ENCODE results near the gene TENM3. TPM values are rescaled to one million over a fixed set of nuclear protein-coding genes. Genes with fewer than 3 reads are reported as not detected.

The TENM3 gene
- total RNA-seq, 4 donors from 2014 or later = 0.64 to 5.5 (median 2.1) TPM

- no peaks in the 10 kb centered on the region for H3K27me3 ChIP-seq
- H3K36me3 ChIP-seq = no peaks in the 10 kb centered on the region
- no peaks in the 10 kb centered on the region for H3K9me3 ChIP-seq
- TF ChIP-seq POLR2A (IDR thresholded peaks at IDR 0.05) (no peak), CTCF (IDR thresholded peaks at IDR 0.05) (no peak)
- H3K4me3 ChIP-seq = no peak overlapping the region
- intact Hi-C loops (cut with DNase I) = no loop called here
- WGBS, 2 donors = 37 to 38% methylated on average over 4 of the region's 4 CpGs
- H3K4me1 ChIP-seq = peaks cover 0 to 17% (median 0%) of the 10 kb centered on the region in 3 donors
- H3K27ac ChIP-seq = no peak overlapping the region
- DNase-seq = no peak
Measured at GRCh38 chr4:182745237-182745636, 502.0 kb downstream of the TENM3 start.

GRCh38 chr4:182746876-182747275 lies 503.7 kb downstream of the TENM3 start:
- no peak for TF ChIP-seq POLR2A (IDR thresholded peaks at IDR 0.05)
- no peak for TF ChIP-seq CTCF (IDR thresholded peaks at IDR 0.05)
- Histone ChIP-seq H3K9me3 (no peaks in the 10 kb centered on the region), H3K27me3 (no peaks in the 10 kb centered on the region), H3K36me3 (no peaks in the 10 kb centered on the region), H3K4me1 (peaks cover 0 to 17% (median 0%) of the 10 kb centered on the region in 3 donors), H3K4me3 (no peak overlapping the region), H3K27ac (no peak overlapping the region)
- intact Hi-C loops (cut with DNase I) = no loop called here
- 69 to 70% methylated on average over 4 of the region's 4 CpGs for WGBS, 2 donors
- no peak for DNase-seq

GRCh38 chr4:182748283-182748682 lies 505.1 kb downstream of the TENM3 start:
- WGBS, 2 donors = 70 to 90% methylated on average over 8 of the region's 8 CpGs
- Histone ChIP-seq H3K9me3 (no peaks in the 10 kb centered on the region), H3K4me1 (peaks cover 0 to 17% (median 0%) of the 10 kb centered on the region in 3 donors), H3K4me3 (no peak overlapping the region), H3K27me3 (no peaks in the 10 kb centered on the region), H3K36me3 (no peaks in the 10 kb centered on the region), H3K27ac (no peak overlapping the region)
- no peak for DNase-seq
- TF ChIP-seq CTCF (IDR thresholded peaks at IDR 0.05) (no peak), POLR2A (IDR thresholded peaks at IDR 0.05) (no peak)
- intact Hi-C loops (cut with DNase I) = no loop called here

- TF ChIP-seq CTCF (IDR thresholded peaks at IDR 0.05) = no peak
- TF ChIP-seq POLR2A (IDR thresholded peaks at IDR 0.05) = no peak
- no peak for DNase-seq
- no peak overlapping the region for H3K27ac ChIP-seq
- intact Hi-C loops (cut with DNase I) = no loop called here
- no peaks in the 10 kb centered on the region for H3K27me3 ChIP-seq
- no peaks in the 10 kb centered on the region for H3K9me3 ChIP-seq
- H3K36me3 ChIP-seq = no peaks in the 10 kb centered on the region
- H3K4me3 ChIP-seq = no peak overlapping the region
- 73 to 77% methylated on average over 2 of the region's 2 CpGs for WGBS, 2 donors
- H3K4me1 ChIP-seq = peaks cover 0 to 17% (median 0%) of the 10 kb centered on the region in 3 donors
Measured at GRCh38 chr4:182748949-182749348, 505.7 kb downstream of the TENM3 start.

GRCh38 chr4:182749667-182750167 lies 506.5 kb downstream of the TENM3 start:
- Histone ChIP-seq H3K27ac (no peak overlapping the region), H3K27me3 (no peaks in the 10 kb centered on the region), H3K4me1 (peaks cover 0 to 11% (median 0%) of the 10 kb centered on the region in 3 donors), H3K9me3 (no peaks in the 10 kb centered on the region), H3K4me3 (no peak overlapping the region), H3K36me3 (no peaks in the 10 kb centered on the region)
- intact Hi-C loops (cut with DNase I) = no loop called here
- DNase-seq = no peak
- 50 to 67% methylated on average over 1 of the region's 1 CpG for WGBS, 2 donors
- no peak for TF ChIP-seq POLR2A (IDR thresholded peaks at IDR 0.05)

Measured in esophagus squamous epithelium (tissue), 5 donors.